ENCODE measurements around the gene SPTLC2.

SPTLC2 gene

DNA sequence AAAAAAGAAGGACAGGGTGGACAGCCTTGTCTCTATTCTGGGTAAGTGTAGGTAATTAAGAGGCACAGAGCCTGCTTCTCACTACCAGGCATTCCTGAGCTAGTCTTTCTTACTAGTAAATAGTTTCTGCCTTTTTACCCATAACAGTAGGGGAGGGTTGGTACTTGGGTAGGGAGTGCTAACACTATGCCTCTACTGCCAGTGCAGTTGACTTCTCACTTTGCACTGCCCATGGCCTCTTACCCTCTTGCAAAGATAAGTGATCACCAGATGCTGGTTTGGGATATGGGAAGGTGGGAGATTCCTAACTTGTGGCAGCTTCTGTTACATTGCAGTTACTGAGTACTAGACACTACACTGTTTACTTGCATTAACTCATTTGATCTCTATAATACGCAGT lies 146.9 kb downstream of the SPTLC2 start:
- no peak for DNase-seq (ENCODE audit: low read depth in 2 of 2)

DNA sequence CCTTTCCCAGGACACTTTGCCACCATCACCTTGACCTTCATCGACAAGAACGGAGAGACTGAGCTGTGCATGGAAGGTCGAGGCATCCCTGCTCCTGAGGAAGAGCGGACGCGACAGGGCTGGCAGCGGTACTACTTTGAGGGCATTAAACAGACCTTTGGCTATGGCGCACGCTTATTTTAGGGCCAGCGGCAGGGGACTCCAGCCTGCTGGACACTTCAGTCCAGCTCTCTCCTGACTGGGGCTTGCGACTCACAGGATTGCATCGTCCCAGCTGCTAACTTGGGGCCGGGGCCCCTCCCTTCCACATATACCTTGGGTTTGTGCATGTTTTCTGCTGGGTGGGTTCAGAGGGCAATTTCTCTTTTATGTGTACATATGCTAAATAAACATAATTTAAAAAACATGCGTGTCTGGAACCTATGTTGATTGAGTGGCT lies 147.4 kb downstream of the SPTLC2 start:
- no peak for DNase-seq (ENCODE audit: low read depth in 2 of 2)

GRCh38 chr14:77467801-77468200 lies 148.6 kb downstream of the SPTLC2 start:
- DNase-seq (ENCODE audit: low read depth in 2 of 2), result no peak

DNA sequence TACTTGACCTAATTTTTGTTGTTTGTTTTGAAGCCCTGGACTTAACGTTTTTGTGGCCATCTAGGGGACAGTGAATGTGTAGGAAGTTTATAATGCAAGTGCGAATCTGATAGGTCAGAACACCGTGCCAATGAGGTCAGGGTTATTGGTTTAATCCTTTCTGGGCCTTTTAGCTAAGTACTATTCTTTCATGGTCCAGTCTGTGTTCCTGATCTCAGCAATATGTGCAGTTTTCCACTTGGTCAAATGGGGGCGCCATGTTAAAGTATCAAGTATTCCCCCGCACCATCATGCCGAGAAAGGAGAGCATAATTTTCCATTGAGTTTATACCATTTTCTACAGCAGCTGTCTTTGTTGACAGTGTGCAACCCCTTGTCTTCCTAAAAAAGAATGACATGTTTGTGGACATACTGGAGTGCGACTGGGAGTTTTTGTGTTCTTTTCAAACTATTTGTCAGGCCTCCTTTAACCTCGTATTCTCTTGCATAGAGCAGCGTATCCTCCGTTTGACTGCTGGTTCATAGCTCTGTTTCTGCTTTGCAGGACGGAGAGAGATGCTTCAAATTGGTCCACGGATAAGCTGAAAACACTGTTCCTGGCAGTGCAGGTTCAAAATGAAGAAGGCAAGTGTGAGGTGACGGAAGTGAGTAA lies 157.2 kb downstream of the SPTLC2 start:
- DNase-seq (ENCODE audit: low read depth in 2 of 2), result peak; percentile 20 to 71

DNA sequence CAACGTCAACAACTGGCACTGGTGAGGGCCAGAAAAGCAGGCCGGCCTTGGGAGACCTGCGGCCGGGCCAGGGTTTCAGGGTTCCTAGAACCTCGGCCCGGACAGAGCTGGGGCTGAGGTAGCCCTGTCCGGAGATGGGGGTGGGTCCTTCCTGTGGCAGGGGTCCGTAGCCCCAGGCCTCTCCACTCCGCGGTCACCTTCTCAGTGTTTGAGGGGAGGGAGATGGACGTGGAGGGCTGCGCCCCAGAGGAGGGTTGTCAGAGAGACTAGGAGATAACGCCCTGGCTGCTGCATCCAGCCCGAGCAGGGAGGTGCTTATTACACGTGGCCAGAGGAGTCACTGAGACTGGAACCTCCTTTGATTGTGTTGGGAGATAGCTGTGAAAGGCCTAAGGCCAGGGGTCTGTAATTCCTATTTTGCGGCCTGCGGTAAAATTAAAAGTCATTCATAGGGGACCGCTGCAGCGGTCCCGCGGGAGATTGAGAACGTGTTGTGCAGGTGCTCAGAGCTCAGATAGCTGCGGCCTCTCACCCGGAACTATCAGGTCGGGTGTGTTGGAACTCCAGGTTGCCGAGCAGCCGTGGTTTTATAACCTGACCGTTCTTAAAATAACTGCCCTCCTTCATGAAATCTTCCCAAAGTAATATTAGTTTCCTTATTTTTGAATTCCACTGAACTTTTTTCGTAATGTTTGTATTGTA lies 158.0 kb downstream of the SPTLC2 start:
- DNase-seq (ENCODE audit: low read depth in 2 of 2), result peak; percentile 6 to 18

- peak; percentile 86 to 89 for DNase-seq (ENCODE audit: low read depth in 2 of 2)
Measured at GRCh38 chr14:77457522-77458248, 158.8 kb downstream of the SPTLC2 start, which contains the start of the genes AHSA1 and VIPAS39. TSS of gene AHSA1 (plus strand) at chr14:77458093. CDS start at chr14:77458190, 97 bp downstream. TSS of gene VIPAS39 (minus strand) at chr14:77457601. CDS start at chr14:77454102, 3,499 bp downstream.

- no peak for DNase-seq (ENCODE audit: low read depth in 2 of 2)
Measured at GRCh38 chr14:77457115-77457521, 159.3 kb downstream of the SPTLC2 start.

Measured in stimulated activated CD4-positive, alpha-beta T cell treated with anti-CD3 and anti-CD28 coated beads, Interleukin-12 subunit alpha, Interleukin-12 subunit beta, amount 100 ng/mL, for 24 hours (primary cell).